GM10266 (cell line): Measurements from ENCODE around the gene INPP5A.

Experiments
- DNase-seq: peaks from one replicate; pipeline ENCODE4 v3.0.0; 2012; ENCODE audit errors: extremely low spot score
- TF ChIP-seq, protein P1 (sequence below): IDR thresholded peaks from 2 replicates; pipeline ENCODE4 v1.5.1; 2012; ENCODE audit warnings: mild to moderate bottlenecking, low read depth; ENCODE audit not compliant: control insufficient read depth, insufficient read depth; ENCODE audit errors: missing control alignments

The INPP5A gene

GRCh38 chr10:132698761-132699391 lies 161.3 kb downstream of the INPP5A start:
- no peak for DNase-seq
- TF ChIP-seq, protein P1, sequence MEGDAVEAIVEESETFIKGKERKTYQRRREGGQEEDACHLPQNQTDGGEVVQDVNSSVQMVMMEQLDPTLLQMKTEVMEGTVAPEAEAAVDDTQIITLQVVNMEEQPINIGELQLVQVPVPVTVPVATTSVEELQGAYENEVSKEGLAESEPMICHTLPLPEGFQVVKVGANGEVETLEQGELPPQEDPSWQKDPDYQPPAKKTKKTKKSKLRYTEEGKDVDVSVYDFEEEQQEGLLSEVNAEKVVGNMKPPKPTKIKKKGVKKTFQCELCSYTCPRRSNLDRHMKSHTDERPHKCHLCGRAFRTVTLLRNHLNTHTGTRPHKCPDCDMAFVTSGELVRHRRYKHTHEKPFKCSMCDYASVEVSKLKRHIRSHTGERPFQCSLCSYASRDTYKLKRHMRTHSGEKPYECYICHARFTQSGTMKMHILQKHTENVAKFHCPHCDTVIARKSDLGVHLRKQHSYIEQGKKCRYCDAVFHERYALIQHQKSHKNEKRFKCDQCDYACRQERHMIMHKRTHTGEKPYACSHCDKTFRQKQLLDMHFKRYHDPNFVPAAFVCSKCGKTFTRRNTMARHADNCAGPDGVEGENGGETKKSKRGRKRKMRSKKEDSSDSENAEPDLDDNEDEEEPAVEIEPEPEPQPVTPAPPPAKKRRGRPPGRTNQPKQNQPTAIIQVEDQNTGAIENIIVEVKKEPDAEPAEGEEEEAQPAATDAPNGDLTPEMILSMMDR, result no peak

GRCh38 chr10:132699411-132700155 lies 162.0 kb downstream of the INPP5A start:
- TF ChIP-seq, protein P1, result no peak
- no peak for DNase-seq

GRCh38 chr10:132700156-132701098 lies 162.8 kb downstream of the INPP5A start:
- no peak for DNase-seq
- TF ChIP-seq, protein P1, result no peak

- TF ChIP-seq, protein P1, result no peak
- no peak for DNase-seq
Measured at GRCh38 chr10:132701099-132701845, 163.7 kb downstream of the INPP5A start.

DNA sequence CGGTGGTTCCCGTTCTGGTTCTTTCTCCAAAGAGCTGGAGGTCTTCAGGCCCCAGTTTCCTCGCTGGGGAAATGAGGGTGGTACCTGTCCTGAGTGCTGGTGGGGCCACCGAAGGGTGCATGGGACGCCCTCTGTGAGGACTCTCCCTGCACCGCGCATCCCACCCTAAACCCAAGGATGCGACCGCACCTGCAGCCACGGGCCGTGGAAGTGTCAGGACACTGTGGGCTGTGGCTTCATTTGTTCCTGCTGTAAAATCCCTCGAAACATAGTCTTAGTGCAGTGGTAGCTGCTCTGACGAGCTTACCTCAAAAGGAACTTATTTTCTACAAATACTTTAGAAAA lies 164.2 kb downstream of the INPP5A start:
- no peak for DNase-seq
- TF ChIP-seq, protein P1, result no peak

- TF ChIP-seq, protein P1, result no peak
- no peak for DNase-seq
Measured at GRCh38 chr10:132702601-132703418, 165.2 kb downstream of the INPP5A start.
